GM21619 (cell line): ENCODE measurements around the gene LILRB5.
"Not testable (repeated sequence)": the region's sequence is repeated elsewhere in the genome, so short reads cannot be mapped to it uniquely, and the experiment has no call there.

Experiments
- ATAC-seq: cut with Tn5 transposase; IDR thresholded peaks from one replicate; pipeline ENCODE4 v1.9.1; 2021; ENCODE audit not compliant: unreplicated experiment

The LILRB5 gene

DNA sequence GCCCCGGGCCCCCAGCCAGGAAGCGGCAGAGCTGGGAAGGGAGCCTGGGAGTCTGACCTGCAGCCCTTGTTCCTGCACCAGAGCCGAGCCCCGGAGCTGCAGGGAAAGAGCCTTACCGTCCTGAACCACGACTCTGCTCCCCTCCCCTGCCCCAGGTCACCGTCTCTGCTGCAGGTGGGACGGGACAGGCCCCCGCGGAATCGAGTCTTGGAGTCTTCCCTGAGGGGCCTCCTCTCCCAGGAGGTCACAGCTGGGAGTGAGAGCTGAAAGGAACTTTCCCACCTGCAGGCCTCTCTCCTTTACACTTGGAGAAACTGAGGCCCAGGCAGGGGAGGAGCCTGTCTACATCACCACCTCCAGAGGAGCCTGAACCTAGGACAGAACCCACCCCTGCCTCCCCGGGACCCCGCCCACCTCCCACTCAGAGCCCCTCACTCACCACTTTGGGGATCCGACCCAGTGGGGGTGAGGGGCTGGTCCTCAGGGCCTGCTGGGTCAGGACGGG is 20.1 kb upstream of the LILRB5 start:
- ATAC-seq: not testable (repeated sequence)

DNA sequence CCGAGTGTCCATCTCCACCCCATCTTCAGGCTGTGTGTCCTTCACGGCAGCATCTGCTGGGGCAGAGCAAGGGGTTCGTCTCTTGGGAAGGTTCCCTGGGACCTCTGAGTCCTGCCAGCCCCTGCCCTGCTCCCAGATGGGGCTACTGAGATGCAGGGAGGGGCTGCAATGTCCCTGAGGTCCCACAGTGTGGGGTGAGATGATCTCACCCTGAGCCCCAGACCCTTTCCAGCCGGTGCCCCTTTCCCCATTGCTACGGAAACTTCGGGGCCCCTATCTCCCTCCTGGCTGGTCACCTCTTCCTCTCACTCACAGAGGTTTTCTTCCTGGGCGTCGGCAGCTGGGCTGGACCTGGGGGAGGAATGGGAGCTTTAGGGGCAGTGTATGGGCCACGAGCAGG is 18.9 kb upstream of the LILRB5 start:
- ATAC-seq: no peak

DNA sequence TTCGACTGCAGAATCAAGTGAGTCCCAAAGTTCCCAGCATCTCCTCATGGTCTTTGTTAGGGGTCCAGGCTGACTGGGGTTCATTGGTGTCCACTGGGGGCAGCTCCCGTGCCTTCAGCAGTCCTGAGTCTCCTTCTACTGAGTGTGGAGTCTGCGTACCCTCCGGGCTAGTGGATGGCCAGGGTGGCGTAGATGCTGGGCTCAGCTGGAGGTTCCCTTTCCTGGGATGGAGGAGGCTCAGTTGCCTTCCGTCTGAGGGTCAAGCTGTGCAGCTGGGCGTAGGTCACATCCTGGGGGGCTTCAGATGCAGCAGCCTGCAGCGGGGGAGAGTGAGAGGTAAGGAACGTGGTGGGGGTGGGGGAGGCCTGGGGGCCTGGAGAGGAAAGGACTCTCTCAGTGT is 17.4 kb upstream of the LILRB5 start:
- ATAC-seq: not testable (repeated sequence)

DNA sequence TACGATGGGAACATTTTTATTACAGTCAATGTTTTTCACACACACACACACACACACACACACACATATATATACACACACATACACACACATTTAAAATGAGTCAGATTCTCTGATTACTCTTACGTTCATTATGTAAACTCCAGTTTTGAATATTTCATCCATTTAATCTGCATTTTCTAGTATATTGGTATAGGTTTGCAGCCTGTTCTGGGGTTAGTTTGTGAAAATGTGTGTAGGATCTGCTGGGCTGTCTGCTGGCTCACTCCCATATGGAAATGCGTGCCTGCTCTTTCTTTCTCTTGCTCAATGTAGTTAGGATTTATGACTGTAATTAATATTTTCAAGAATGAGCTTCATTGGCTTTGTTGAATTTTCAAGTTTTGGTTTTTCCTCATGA is 16.7 kb upstream of the LILRB5 start:
- no peak for ATAC-seq

DNA sequence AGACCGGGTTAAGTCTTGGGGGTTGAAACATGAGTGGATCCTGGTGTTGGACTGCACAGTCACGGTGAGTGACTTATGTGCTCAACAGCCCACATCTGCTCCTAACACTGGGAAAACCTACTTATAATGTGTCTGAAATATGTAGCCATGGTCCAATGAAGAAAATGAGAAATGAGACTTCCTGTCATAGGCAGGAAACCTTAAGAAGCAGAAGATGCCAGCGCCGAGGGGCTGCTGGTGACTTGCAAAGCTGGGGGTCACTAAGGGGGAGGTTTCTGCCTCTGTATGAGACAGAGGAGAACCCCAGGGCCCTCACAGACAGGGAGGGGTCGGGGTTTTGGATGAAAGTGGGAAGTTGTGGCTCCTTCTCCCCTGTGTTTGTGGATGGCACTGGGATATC is 15.1 kb upstream of the LILRB5 start:
- ATAC-seq: not testable (repeated sequence)

DNA sequence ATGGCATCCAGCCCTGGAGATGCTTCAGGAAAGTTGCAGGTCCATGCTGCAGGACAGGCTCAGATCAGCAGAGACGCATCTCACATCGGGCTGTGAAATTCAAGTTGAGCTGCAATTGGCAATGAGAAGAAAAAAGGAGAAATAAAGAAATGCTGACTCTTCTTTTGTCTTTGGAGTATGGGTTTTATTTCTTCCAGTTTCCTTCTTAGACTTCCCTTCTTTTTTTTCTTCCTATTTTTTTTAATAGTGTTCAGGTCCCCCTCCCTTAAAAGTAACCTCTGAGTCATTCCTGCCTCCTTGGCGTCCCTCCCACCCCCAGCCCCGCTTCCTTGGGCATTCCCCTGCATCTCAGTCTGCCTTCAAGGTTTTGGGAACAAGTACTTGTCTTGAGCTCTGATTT is 14.5 kb upstream of the LILRB5 start:
- not testable (repeated sequence) for ATAC-seq

DNA sequence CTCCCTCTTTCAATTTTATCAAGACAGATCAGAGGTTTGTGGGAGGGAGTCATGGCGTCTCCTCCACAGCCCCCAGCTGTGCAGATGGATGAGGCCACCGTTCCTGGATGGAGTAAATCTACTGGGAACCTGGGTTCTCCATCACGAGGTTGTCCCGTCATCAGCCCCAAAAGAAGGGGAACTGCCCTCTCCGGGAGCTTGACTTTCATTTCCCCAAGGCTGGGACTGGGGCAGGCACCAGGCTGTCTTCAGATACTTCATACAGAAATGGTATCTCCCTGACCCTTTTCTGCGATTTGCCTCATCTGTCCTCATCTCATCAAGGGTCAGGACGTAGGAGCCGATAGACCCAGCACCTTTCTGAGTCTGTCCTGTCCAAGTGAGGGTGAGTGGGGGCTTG is 14.0 kb upstream of the LILRB5 start:
- ATAC-seq: no peak

DNA sequence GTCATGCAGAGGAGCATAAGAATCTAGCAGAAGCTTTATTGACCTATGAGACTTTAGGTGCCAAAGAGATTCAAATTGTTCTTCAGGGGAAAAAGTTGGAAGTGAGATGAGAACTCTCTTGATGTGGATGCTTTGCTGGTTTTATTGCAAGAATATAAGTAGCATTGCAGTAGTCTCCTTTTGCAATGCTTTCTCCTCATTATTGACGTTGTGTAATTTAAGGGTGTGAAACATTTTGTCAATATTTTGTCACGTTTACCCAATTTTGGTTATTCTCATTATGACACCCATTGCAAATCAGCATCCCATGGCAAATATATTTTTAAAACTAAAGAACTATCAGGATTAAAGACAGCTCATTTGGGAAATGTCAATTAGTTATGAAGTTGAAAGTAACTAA is 11.9 kb upstream of the LILRB5 start:
- no peak for ATAC-seq

DNA sequence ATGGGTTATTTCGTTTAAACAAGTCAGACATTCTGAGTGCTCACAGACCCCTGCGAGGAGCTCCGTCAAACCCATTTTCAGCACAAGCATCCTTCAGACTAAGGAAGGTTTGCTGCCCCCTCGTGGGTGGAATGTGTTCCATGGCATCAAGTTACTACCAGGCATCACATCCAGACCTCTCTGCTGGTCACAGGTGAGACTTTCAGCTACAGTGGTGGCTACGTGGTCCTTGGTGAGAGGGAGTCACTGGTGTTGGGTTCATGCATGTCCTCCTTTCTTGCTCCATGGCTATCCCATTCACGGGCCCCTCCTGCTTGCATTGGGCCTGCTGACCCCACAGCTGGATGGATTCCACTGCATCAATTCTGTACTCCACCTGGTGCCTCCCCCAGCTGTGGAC is 9.1 kb upstream of the LILRB5 start:
- ATAC-seq: no peak

DNA sequence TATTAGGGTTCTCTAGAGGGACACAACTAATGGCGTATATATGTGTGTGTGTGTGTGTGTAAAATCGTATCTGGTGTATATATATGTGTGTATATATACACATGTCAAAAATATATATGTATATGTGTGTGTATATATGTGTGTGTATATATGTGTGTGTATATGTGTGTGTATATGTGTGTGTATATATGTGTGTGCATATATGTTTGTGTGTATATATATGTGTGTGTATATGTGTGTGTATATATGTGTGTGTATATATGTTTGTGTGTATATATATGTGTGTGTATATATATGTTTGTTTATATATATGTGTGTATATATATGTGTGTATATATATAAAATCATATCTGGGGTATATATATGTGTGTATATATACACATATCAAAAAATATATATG is 5.4 kb upstream of the LILRB5 start:
- no peak for ATAC-seq

DNA sequence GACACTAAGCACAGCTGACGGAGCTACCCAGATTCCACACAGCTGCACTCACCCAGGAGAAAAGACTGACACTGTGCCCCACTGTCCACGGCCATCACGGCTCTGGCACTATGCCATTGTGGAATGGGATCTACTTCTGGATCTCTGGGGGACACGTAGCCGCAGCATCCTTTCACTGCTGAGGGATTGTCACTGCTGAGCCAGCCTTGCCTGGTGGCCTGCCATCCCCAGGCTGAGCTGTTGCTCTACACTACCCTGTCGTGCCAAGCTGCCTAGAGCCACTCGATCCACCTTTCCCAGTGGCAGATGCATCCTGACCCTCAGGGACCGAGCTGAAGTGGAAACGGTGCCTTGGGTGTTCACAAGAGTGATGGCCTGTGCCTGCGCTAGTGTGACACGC is 5.0 kb upstream of the LILRB5 start:
- no peak for ATAC-seq

DNA sequence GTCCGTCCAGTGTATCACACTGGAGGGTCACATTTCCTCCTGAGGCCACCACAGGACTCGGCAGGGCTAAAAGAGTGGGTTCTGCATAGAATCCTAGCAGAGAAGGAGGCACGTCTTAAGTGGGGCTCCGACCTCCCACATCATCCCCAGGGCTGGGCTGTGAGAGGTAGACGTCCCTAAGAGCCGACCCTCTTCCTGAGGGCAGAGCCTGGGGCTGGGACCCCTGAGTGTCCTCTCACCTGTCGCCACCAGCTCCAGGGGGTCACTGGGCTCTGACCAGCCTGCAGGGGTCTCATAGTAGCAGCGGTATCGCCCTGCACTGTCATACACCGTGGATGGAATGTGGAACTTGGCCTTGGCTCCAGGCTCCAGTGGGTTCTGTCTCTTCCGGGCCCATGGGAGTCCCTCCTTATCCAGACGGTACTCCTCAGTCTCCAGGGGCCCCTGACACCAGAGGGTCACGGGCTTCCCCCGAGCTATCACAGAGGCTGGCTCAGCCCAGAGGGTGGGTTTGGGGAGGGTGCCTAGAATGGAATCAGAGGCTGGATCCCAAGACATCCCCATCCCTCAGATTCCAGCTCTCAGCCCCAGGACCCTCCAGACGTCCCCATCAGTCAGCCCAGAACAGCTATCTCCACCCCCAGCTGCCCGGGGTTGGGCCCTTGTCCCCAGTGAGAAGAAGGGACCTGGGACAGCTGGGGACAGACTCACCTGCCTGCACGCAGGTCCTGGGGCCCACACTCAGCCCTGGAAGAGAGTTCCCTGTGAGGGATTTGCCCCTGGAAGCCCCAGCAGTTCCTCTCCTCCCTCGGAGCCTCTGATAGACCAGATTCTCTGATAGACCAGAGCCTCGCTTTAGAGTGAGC is 590 bp downstream of the LILRB5 start:
- no peak for ATAC-seq

DNA sequence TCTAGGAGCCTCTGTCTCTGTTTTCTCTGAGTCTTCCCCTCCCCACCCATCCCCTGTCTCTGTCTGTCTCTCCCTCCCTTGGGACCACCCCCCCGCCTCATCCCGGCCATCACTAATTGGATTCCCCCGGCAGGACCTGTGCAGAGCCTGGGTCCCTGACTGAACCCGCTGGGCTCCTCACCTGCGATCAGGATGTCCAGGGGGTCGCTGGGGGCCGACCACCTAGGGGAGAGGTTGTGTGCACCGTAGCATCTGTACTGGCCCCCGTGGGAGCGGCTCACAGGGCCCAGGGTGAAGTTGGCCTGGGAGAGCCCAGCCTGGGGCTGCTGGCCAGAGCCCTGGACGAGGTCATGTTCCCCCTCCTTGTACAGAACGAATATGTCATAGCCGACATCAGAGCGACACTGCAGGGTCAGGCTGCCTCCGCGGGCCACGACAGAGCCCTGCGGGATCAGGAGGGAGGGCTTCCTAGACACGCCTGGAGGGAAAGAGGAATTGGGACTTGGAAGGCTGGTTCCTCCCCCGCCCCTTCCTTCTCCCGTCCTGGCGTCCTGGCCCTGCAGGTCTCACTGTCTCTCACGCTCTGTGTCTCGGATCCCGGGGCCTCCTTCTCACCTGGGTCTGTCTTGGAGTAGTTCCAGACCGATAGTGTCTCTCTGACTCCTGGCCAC is 1.8 kb downstream of the LILRB5 start:
- no peak for ATAC-seq

DNA sequence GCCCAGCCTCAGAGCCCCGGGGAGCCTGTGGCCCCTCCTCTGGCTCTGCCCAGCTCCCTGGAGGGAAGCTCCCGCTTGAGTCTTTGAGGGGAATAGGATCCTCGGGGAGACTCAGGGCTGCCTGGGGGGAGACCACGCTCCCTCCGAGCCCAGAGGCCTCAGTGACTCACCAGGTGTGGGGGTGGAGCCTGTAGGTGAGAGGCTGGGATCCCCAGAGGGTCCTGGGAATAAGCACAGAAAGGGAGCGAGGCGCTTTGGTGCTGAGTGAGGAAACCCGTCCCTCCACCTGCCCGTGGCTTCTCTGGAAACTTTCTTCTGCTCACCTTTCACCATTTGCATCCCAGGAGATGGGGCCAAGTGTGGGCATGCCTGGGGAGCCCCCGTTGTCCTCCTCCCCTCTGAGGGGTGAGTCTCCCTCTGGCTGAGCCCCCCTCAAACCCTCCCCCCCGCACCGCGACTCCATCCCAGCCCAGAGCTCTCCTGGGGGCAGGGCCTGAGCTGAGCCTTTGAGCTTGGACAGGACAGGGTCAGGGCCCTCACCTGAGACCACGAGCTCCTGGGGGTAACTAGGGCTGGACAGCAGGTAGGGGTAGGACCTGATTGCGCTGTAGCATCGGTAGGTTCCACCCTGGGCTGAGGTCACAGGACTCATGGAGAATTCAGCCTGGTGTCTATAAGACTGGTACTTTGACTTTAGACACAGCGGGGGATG is 2.7 kb downstream of the LILRB5 start:
- ATAC-seq: no peak

DNA sequence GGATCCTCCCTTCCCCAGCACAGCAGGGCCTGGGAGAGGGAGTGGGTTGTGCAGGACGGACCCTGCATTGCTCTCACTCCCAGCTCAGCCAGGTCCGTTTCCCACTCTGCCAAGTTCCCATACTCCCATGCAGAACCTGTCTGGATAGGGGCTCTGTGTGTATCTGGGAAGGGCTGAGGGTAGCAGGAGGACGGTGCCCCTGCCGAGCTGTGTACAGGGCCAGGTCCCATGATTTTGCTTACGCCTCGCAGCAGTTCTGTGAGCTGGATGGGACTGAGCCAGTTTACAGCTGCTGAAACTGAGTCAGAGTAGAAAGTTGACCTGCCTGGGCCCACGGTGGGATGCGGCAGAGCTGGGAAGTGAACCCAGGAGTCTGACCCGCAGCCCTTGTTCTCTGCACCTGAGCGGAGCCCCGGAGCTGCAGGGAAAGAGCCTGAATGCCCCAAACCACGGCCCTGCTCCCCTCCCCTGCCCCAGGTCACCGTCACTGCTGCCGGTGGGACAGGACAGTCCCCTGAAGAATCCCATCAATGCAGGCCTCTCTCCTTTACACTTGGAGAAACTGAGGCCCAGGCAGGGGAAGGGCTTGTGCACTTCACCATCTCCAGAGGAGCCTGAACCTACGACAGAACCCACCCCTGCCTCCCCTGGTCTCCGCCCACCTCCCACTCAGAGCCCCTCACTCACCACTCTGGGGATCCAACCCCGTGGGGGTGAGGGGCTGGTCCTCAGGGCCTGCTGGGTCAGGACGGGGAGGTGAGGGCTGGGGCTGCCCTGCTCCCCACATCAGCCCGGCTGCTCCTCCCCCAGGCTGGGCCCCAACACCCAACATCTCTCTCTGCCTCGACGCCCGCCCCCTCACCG is 3.5 kb downstream of the LILRB5 start:
- no peak for ATAC-seq

DNA sequence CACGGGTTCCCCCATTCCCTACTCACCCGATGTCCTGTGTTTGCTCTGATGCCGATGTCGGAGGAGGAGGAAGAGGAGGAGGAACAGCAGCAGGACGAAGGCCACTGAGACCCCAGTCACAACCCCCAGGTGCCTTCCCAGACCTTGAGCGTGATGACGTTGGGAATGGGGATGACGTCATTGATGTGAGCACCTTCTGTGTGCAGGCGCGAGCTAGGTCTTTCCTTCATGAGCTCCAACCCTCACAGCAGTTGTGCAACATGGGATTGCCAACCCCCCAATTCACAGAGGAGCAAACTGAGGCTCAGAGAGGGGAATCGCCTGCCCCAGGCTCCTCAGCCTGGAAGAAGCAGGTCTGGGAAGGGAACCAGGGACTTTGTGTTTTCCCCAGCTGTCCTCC is 4.2 kb downstream of the LILRB5 start:
- ATAC-seq: no peak

DNA sequence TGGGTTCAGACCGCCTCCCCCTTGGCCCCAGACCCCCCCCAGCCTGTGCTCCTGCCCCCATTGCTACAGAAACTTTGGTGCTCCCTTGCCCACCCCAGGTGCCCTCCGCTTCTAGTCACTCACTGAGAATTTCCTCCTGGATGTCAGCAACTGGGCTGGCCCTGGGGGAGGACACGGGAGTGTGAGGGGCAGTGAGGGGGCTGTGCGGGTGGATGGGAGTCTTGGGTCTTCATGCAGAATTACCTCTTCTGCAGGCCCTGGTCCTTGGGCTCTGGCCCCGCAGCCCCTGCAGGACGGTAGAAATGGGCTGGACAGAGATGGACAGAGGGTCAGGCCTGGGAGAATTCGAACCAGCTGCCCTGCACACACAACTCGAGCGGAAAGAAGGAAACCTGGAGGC is 4.8 kb downstream of the LILRB5 start:
- ATAC-seq: no peak

DNA sequence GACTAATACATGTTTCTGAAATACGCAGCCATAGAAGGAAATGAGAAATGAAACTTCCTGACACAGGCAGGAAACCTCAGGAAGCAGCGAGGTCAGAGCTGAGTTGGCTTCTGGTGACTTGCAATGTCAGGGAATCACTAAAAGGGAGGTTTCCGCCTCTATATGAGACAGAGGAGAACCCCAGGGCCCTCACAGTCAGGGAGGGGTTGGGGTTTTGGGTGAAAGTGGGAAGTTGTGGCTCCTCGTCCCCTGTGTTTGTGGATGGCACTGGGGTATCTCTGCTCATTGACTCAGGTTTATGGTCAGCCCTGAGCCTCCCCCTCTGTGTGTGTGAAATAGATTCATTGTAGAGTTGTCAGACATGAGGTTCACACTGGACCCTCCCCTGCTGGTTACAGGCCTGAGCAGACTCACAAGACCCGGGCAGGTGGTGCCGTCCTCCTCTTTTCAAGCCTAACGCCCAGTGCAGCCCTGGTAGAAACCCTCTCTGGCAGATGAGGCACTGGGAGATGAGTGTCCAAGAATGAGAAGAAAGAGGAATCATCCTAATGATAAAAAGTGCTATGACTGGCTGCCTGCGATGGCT is 9.0 kb downstream of the LILRB5 start:
- ATAC-seq: no peak

DNA sequence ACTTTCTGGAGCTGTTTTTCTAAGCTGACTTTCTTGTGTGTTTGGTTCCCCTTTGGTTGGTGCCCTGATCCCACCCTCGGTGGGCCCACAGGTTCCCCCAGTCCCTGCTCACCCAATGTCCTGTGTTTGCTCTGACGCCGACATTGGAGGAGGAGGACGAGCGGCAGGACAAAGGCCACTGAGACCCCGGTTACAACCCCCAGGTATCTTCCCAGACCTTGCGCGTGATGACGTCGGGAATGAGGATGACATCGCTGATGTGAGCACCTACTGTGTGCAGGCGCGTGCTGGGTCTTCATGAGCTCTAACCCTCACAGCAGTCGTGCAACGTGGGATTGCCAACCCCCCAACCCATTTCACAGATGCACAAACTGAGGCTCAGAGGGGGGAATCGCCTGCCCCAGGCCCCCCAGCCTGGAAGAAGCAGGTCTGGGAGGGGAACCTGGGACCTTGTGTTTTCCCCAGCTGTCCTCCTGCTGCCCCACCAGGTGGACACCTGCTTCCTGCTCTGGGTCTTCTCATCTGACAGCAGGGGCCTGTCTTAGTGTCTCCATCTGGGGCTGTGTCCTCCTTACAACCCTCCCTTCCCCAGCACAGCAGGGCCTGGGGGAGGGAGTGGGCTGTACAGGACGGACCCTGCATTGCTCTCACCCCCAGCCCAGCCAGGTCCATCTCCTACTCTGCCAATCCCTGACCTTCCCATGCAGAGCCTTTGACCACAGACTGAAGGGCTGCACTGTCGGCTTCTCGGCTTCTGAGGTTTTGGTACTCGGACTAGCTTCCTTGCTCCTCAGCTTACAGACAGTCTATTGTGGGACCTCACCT is 9.8 kb downstream of the LILRB5 start:
- no peak for ATAC-seq

DNA sequence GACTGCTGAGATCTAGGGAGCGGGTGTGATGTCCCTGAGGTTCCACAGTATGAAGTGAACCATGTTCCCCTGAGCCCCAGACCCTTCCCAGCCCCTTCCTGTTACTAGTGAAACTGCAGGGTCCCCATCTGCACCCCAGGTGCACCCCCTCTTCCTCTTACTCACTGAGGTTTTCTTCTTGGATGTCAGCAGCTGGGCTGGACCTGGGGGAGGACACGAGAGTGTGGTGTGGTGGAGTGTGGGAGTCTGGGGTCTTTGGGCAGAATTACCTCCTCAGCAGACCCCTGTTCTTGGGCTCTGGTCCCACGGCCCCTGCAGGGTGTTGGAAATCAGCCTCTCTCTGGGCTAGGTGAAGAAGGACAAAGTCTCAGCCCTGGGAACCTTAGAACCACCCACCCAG is 11.1 kb downstream of the LILRB5 start:
- ATAC-seq: no peak
